HEK293T (cell line): Measurements from ENCODE around the gene CTTNBP2.

Experiments
- CTBP1 ChIP-seq: fragments of 450-650 bp; IDR thresholded peaks from 2 replicates; pipeline ENCODE4 v1.6.1; 2016; ENCODE audit warnings: borderline replicate concordance
- FOXA1 ChIP-seq: fragments of 450-650 bp; IDR thresholded peaks from 2 replicates; pipeline ENCODE4 v1.6.1; 2016; ENCODE audit warnings: mild to moderate bottlenecking
- HDGF ChIP-seq: fragments of 450-650 bp; IDR thresholded peaks from 2 replicates; pipeline ENCODE4 v1.6.1; 2017; ENCODE audit warnings: antibody characterized with exemption, borderline replicate concordance
- L3MBTL2 ChIP-seq: fragments of 450-650 bp; conservative IDR thresholded peaks from 2 replicates; pipeline ENCODE4 v1.6.1; 2016; ENCODE audit warnings: mild to moderate bottlenecking
- LEF1 ChIP-seq: fragments of 450-650 bp; IDR thresholded peaks from 2 replicates; pipeline ENCODE4 v1.6.1; 2017; ENCODE audit warnings: mild to moderate bottlenecking, borderline replicate concordance
- NFRKB ChIP-seq: fragments of 450-650 bp; IDR thresholded peaks from 2 replicates; pipeline ENCODE4 v1.6.1; 2016; ENCODE audit warnings: mild to moderate bottlenecking, moderate library complexity
- SP1 ChIP-seq: fragments of 450-650 bp; IDR thresholded peaks from 2 replicates; pipeline ENCODE4 v1.6.1; 2017
- SUZ12 ChIP-seq: fragments of 450-650 bp; IDR thresholded peaks from 2 replicates; pipeline ENCODE4 v1.6.1; 2016; ENCODE audit warnings: mild to moderate bottlenecking
- TARDBP ChIP-seq: fragments of 450-650 bp; IDR thresholded peaks from 2 replicates; pipeline ENCODE4 v1.6.1; 2016
- ZNF384 ChIP-seq: fragments of 450-650 bp; IDR thresholded peaks from 2 replicates; pipeline ENCODE4 v1.6.1; 2016
- TF ChIP-seq, protein P1 (sequence below): fragments of 450-650 bp; IDR thresholded peaks from 2 replicates; pipeline ENCODE4 v1.6.1; 2016

DNA sequence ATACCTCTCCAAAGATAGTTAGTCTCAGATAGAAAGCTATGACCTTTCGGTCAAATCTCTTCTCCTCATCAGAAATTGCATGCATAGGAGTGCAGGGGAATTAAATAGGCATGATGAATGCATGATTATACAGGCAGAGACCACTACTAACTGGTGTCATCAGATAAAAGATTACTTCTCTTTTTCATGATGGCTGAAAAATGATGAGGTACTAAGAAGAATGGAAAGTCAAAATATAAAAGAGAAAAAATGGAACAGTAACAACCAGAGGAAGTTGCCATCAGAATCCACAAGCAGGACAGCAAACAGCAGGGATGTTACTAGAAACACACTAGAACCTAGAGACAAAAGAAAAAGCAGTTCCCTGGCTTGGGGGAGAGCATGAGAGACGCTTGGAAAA is 31.6 kb downstream of the CTTNBP2 start:
- no peak for TF ChIP-seq HDGF
- no peak for TF ChIP-seq TARDBP
- TF ChIP-seq ZNF384 = no peak
- TF ChIP-seq FOXA1 = no peak
- TF ChIP-seq, protein P1, sequence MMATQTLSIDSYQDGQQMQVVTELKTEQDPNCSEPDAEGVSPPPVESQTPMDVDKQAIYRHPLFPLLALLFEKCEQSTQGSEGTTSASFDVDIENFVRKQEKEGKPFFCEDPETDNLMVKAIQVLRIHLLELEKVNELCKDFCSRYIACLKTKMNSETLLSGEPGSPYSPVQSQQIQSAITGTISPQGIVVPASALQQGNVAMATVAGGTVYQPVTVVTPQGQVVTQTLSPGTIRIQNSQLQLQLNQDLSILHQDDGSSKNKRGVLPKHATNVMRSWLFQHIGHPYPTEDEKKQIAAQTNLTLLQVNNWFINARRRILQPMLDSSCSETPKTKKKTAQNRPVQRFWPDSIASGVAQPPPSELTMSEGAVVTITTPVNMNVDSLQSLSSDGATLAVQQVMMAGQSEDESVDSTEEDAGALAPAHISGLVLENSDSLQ = no peak
- no peak for TF ChIP-seq LEF1
- TF ChIP-seq L3MBTL2 = no peak
- no peak for TF ChIP-seq SP1
- TF ChIP-seq NFRKB = no peak
- TF ChIP-seq CTBP1 = no peak
- no peak for TF ChIP-seq SUZ12
